A673 (cell line): ENCODE data around the gene SYNE2. TPM values are rescaled to one million over a fixed set of nuclear protein-coding genes. Genes with fewer than 3 reads are reported as not detected.
"Not testable (repeated sequence)": the region's sequence is repeated elsewhere in the genome, so short reads cannot be mapped to it uniquely, and the experiment has no call there.

Experiments used
- BruUV-seq: library from RNA; stranded (reverse); fragments of 400-500 nt; replicated peaks from 2 replicates; lab custom pipeline; 2021; lab: Mats Ljungman, UMichigan
- CTCF ChIA-PET: fragments of 300-600 bp; sonication (Branson Sonifier 250); formaldehyde crosslinking; loops from one replicate; lab custom pipeline; 2022; ENCODE audit warnings: antibody characterized with exemption; lab: Charles Lee
- POLR2A ChIA-PET: fragments of 300-600 bp; sonication (Branson Sonifier 250); formaldehyde crosslinking; loops from one replicate; lab custom pipeline; 2022; ENCODE audit warnings: antibody characterized with exemption; ENCODE audit not compliant: low non-redundant PET; lab: Charles Lee
- DNase-seq: peaks from one replicate; pipeline ENCODE4 v3.0.0-alpha.2; 2015; ENCODE audit warnings: low spot score
- H3K27ac ChIP-seq: fragments of 200-600 bp; sonication (generic); 2 replicates; pipeline ENCODE4 v1.5.1; 2016; ENCODE audit warnings: mixed run types, low read depth, mild to moderate bottlenecking, mixed read lengths, antibody characterized with exemption, low read length; ENCODE audit not compliant: poor library complexity, severe bottlenecking
- H3K27me3 ChIP-seq: fragments of 200-600 bp; sonication (generic); replicated peaks from 2 replicates; pipeline ENCODE4 v1.6.1; 2017; ENCODE audit warnings: mixed run types, low read depth, mild to moderate bottlenecking, mixed read lengths, antibody characterized with exemption, low read length; ENCODE audit not compliant: insufficient read depth, poor library complexity
- H3K36me3 ChIP-seq: fragments of 200-600 bp; sonication (generic); 2 replicates; pipeline ENCODE4 v1.6.1; 2016; ENCODE audit warnings: mixed run types, mild to moderate bottlenecking, mixed read lengths, antibody characterized with exemption, low read length; ENCODE audit not compliant: insufficient read depth, poor library complexity, severe bottlenecking
- H3K4me1 ChIP-seq: fragments of 200-600 bp; sonication (generic); 2 replicates; pipeline ENCODE4 v1.6.1; 2017; ENCODE audit warnings: mixed run types, mild to moderate bottlenecking, mixed read lengths, antibody characterized with exemption, low read length; ENCODE audit not compliant: insufficient read depth, poor library complexity, severe bottlenecking
- H3K4me3 ChIP-seq: fragments of 200-600 bp; sonication (generic); 2 replicates; pipeline ENCODE4 v1.5.1; 2016; ENCODE audit warnings: low read depth, mixed run types, mild to moderate bottlenecking, mixed read lengths, low read length; ENCODE audit not compliant: poor library complexity, severe bottlenecking
- H3K9me3 ChIP-seq: fragments of 200-600 bp; sonication (generic); 2 replicates; pipeline ENCODE4 v1.6.1; 2016; ENCODE audit warnings: mixed run types, low read depth, mild to moderate bottlenecking, mixed read lengths, antibody characterized with exemption, low read length; ENCODE audit not compliant: poor library complexity, severe bottlenecking
- EZH2 ChIP-seq: fragments of 200-600 bp; sonication (generic); IDR thresholded peaks from 2 replicates; pipeline ENCODE4 v1.6.1; 2017; ENCODE audit warnings: borderline replicate concordance, low read depth, mild to moderate bottlenecking, mixed read lengths, antibody characterized with exemption, low read length; ENCODE audit not compliant: poor library complexity, severe bottlenecking
- intact Hi-C: fragments of 100-400 bp; cut with micrococcal nuclease; formaldehyde crosslinking; loops from one replicate; pipeline ENCODE4 v1.10.0; 2022; ENCODE audit not compliant: unreplicated experiment
- total RNA-seq: library from RNA; stranded (reverse); gene quantifications from 2 replicates; pipeline ENCODE4 v1.2.3, GENCODE V29; 2021
- TF ChIP-seq, protein P1 (sequence below): fragments of 300-800, 200-600 bp; sonication (generic); conservative IDR thresholded peaks from 2 replicates; pipeline ENCODE4 v1.5.1; 2017; ENCODE audit warnings: low read depth, mild to moderate bottlenecking, antibody characterized with exemption, low read length, moderate library complexity, mixed read lengths

Gene SYNE2
- total RNA-seq, 1 experiment from 2014 or later, result 68.2 TPM

GRCh38 chr14:64025479-64025878, 172.7 kb downstream of the SYNE2 start:
- DNase-seq, result no peak
- Histone ChIP-seq H3K9me3 (no peaks in the 10 kb centered on the region), H3K4me1 (no peaks in the 10 kb centered on the region), H3K27me3 (no peaks in the 10 kb centered on the region), H3K4me3 (no peak overlapping the region), H3K36me3 (peaks cover 37% of the 10 kb centered on the region), H3K27ac (no peak overlapping the region)
- BruUV-seq, result no TSS peak
- ChIA-PET CTCF (no interaction called here), POLR2A (no interaction called here)
- intact Hi-C loops, result no loop called here
- TF ChIP-seq EZH2, result no peak
- TF ChIP-seq, protein P1, sequence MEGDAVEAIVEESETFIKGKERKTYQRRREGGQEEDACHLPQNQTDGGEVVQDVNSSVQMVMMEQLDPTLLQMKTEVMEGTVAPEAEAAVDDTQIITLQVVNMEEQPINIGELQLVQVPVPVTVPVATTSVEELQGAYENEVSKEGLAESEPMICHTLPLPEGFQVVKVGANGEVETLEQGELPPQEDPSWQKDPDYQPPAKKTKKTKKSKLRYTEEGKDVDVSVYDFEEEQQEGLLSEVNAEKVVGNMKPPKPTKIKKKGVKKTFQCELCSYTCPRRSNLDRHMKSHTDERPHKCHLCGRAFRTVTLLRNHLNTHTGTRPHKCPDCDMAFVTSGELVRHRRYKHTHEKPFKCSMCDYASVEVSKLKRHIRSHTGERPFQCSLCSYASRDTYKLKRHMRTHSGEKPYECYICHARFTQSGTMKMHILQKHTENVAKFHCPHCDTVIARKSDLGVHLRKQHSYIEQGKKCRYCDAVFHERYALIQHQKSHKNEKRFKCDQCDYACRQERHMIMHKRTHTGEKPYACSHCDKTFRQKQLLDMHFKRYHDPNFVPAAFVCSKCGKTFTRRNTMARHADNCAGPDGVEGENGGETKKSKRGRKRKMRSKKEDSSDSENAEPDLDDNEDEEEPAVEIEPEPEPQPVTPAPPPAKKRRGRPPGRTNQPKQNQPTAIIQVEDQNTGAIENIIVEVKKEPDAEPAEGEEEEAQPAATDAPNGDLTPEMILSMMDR, result no peak

DNA sequence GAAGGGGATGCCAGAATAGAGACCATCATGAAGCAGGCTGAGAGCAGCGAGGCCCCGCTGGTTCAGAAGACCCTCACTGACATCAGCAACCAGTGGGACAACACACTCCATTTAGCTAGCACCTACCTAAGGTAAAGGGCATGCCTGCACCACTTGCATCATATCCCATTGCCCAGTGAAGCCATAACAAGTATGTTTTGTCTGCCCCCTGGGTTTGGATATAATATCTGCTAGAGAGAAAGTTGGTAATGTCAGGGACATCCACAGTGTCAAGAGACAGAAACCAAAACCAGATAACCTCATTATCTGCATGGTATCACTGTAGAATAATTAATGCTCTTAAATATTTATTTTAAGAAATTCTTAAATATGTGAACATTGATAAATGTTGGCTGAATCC, 173.8 kb downstream of the SYNE2 start:
- Histone ChIP-seq H3K4me1 (no peaks in the 10 kb centered on the region), H3K4me3 (no peak overlapping the region), H3K27ac (no peak overlapping the region), H3K27me3 (no peaks in the 10 kb centered on the region), H3K9me3 (no peaks in the 10 kb centered on the region), H3K36me3 (peaks cover 40% of the 10 kb centered on the region)
- POLR2A ChIA-PET, result no interaction called here
- intact Hi-C loops, result no loop called here
- CTCF ChIA-PET, result no interaction called here
- BruUV-seq, result no TSS peak
- TF ChIP-seq, protein P1, result no peak
- no peak for TF ChIP-seq EZH2
- DNase-seq, result no peak

DNA sequence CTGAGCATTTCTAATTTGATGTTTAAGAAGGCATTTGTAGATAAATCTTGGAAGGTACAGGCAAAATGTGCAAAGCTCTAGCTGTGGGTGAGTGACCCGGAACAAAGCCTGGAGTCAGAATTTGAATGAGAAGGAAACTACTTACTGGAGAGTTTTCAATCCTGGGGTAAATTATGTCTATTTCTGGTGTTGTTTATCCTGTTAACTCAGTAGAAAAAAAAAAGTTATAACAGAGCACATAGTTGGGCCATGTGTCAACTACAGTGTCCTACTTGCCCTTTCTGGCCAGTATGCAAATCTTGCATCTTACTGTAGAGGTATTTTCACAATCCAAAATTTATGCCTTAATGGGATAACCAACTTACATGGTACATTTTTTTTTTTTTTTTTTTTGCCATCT, 182.3 kb downstream of the SYNE2 start:
- ChIA-PET POLR2A (no interaction called here), CTCF (no interaction called here)
- BruUV-seq, result no TSS peak
- H3K9me3 ChIP-seq, result no peaks in the 10 kb centered on the region
- no peaks in the 10 kb centered on the region for H3K4me1 ChIP-seq
- H3K36me3 ChIP-seq, result peaks cover 9% of the 10 kb centered on the region
- H3K27me3 ChIP-seq, result no peaks in the 10 kb centered on the region
- no peak overlapping the region for H3K4me3 ChIP-seq
- intact Hi-C loops, result no loop called here
- DNase-seq, result peak; percentile 8
- no peak overlapping the region for H3K27ac ChIP-seq
- TF ChIP-seq, protein P1, result no peak
- no peak for TF ChIP-seq EZH2

GRCh38 chr14:64037869-64038745, 185.3 kb downstream of the SYNE2 start:
- CTCF ChIA-PET, H3K27ac ChIP-seq, BruUV-seq, intact Hi-C loops, H3K27me3 ChIP-seq, H3K4me3 ChIP-seq, H3K9me3 ChIP-seq, DNase-seq, POLR2A ChIA-PET, H3K36me3 ChIP-seq, H3K4me1 ChIP-seq: not testable (repeated sequence)
